GM18909 (cell line): ENCODE data around the gene PAK6.

Experiments
- ATAC-seq: cut with Tn5 transposase; IDR thresholded peaks from one replicate; pipeline ENCODE4 v1.9.1; 2021; ENCODE audit warnings: mild to moderate bottlenecking; ENCODE audit not compliant: unreplicated experiment, poor library complexity

Gene PAK6

GRCh38 chr15:40323953-40324937, 85.4 kb downstream of the PAK6 start:
- ATAC-seq = peak; percentile 9

- ATAC-seq = no peak
Observed at GRCh38 chr15:40325188-40325587, 86.3 kb downstream of the PAK6 start.

- ATAC-seq = no peak
Observed at GRCh38 chr15:40325700-40326099, 86.8 kb downstream of the PAK6 start.
